HCT116 (cell line): ENCODE data around the gene SNCA. TPM values are rescaled to one million over a fixed set of nuclear protein-coding genes. Genes with fewer than 3 reads are reported as not detected.

Source experiments
- ATAC-seq: fragments of 200-7000 bp; cut with Tn5 transposase; 2 replicates; pipeline ENCODE4 v1.9.1; 2020; ENCODE audit warnings: mild to moderate bottlenecking, moderate library complexity
- BruUV-seq: library from RNA; stranded (reverse); fragments of 400-500 nt; replicated peaks from 2 replicates; lab custom pipeline; 2021; lab: Mats Ljungman, UMichigan
- CTCF ChIA-PET: fragments of 300-600 bp; sonication (Branson Sonifier 250); formaldehyde crosslinking; loops from one replicate; lab custom pipeline; 2021; ENCODE audit warnings: antibody characterized with exemption; lab: Charles Lee
- POLR2A ChIA-PET: fragments of 300-600, 350-600 bp; sonication (Branson Sonifier 250); formaldehyde crosslinking; loops from one replicate; lab custom pipeline; 2021; ENCODE audit warnings: antibody characterized with exemption; lab: Charles Lee
- RAD21 ChIA-PET, 2 experiments: fragments of 300-600 bp; sonication (Branson Sonifier 250); formaldehyde crosslinking; loops; one replicate each; lab custom pipeline; 2023; ENCODE audit warnings: low total read pairs in 2 of 2; ENCODE audit not compliant: uncharacterized antibody in 2 of 2, unreplicated experiment in 2 of 2, low non-redundant PET in 1 of 2; lab: Charles Lee
- DNase-seq: peaks from one replicate; pipeline ENCODE4 v3.0.0-alpha.2; 2010; ENCODE audit warnings: low read depth, low spot score
- H2AFZ ChIP-seq: fragments of 200-600 bp; shearing (Covaris generic), sonication (generic); 2 replicates; pipeline ENCODE4 v1.6.1; 2017; ENCODE audit warnings: low read depth, mixed run types, mixed read lengths, antibody characterized with exemption, low read length; ENCODE audit not compliant: poor library complexity, severe bottlenecking
- H3K27ac ChIP-seq: 2 replicates; pipeline ENCODE4 v1.5.1; 2012; ENCODE audit warnings: low read depth, low read length
- H3K27me3 ChIP-seq: fragments of 200-600 bp; sonication (generic); 2 replicates; pipeline ENCODE4 v1.6.1; 2016; ENCODE audit warnings: mixed run types, low read length, mixed read lengths; ENCODE audit not compliant: insufficient read depth
- H3K36me3 ChIP-seq, 2 experiments: fragments of 200-500 bp in 1 of 2; fragments of 200-600 bp in 1 of 2; sonication (Bioruptor generic) in 1 of 2; sonication (generic) in 1 of 2; 2 replicates each; pipeline versions ENCODE4 v1.5.1 to v1.6.1; 2014 to 2016; ENCODE audit warnings: low read length in 2 of 2, inconsistent platforms in 1 of 2, mixed read lengths in 1 of 2, mixed run types in 1 of 2; ENCODE audit not compliant: insufficient read depth in 2 of 2, control insufficient read depth in 1 of 2
- H3K4me1 ChIP-seq, 2 experiments: fragments of 200-600 bp in 1 of 2; sonication (generic) in 1 of 2; 2 replicates each; pipeline versions ENCODE4 v1.5.1 to v1.6.1; 2012 to 2017; ENCODE audit warnings: low read length in 2 of 2, inconsistent platforms in 1 of 2, mild to moderate bottlenecking in 1 of 2, mixed read lengths in 1 of 2, mixed run types in 1 of 2, moderate library complexity in 1 of 2; ENCODE audit not compliant: insufficient read depth in 2 of 2, control insufficient read depth in 1 of 2
- H3K4me2 ChIP-seq: fragments of 200-600 bp; sonication (generic); 2 replicates; pipeline ENCODE4 v1.6.1; 2017; ENCODE audit warnings: mixed run types, low read length, mixed read lengths
- H3K4me3 ChIP-seq, 2 experiments: fragments of 200-600 bp in 1 of 2; sonication (generic) in 1 of 2; replicated peaks in 1 of 2; 2 replicates each; pipeline ENCODE4 v1.5.1; 2011 to 2016; ENCODE audit warnings: low read length in 2 of 2, control low read depth in 1 of 2, low read depth in 1 of 2, mild to moderate bottlenecking in 1 of 2, mixed read lengths in 1 of 2, mixed run types in 1 of 2
- H3K79me2 ChIP-seq: fragments of 200-600 bp; sonication (generic); 2 replicates; pipeline ENCODE4 v1.6.1; 2017; ENCODE audit warnings: mild to moderate bottlenecking, mixed run types, low read length, moderate library complexity, mixed read lengths; ENCODE audit not compliant: insufficient read depth
- H3K9ac ChIP-seq: fragments of 200-600 bp; sonication (generic); 2 replicates; pipeline ENCODE4 v1.6.1; 2016; ENCODE audit warnings: low read length, mixed read lengths
- H3K9me2 ChIP-seq: fragments of 200-600 bp; sonication (generic), shearing (Covaris generic); 2 replicates; pipeline ENCODE4 v1.6.1; 2017; ENCODE audit warnings: mixed run types, mild to moderate bottlenecking, moderate library complexity; ENCODE audit not compliant: insufficient read depth
- H3K9me3 ChIP-seq, 2 experiments: fragments of 200-500 bp in 1 of 2; fragments of 200-600 bp in 1 of 2; sonication (Bioruptor generic) in 1 of 2; sonication (generic) in 1 of 2; 2 replicates each; pipeline ENCODE4 v1.6.1; 2014 to 2017; ENCODE audit warnings: low read length in 2 of 2, mixed read lengths in 2 of 2, inconsistent platforms in 1 of 2, low read depth in 1 of 2, mild to moderate bottlenecking in 1 of 2, mixed run types in 1 of 2, moderate library complexity in 1 of 2; ENCODE audit not compliant: control insufficient read depth in 1 of 2, insufficient read depth in 1 of 2
- H4K20me1 ChIP-seq: fragments of 200-600 bp; sonication (generic), shearing (Covaris generic); 2 replicates; pipeline ENCODE4 v1.6.1; 2017; ENCODE audit warnings: mixed run types, mild to moderate bottlenecking, moderate library complexity; ENCODE audit not compliant: insufficient read depth
- EGR1 ChIP-seq: IDR thresholded peaks from 2 replicates; pipeline ENCODE4 v1.6.1; 2012; ENCODE audit warnings: low read depth
- ELF1 ChIP-seq: IDR thresholded peaks from 2 replicates; pipeline ENCODE4 v1.6.1; 2012; ENCODE audit warnings: low read depth, borderline replicate concordance
- FOSL1 ChIP-seq: IDR thresholded peaks from 2 replicates; pipeline ENCODE4 v1.6.1; 2012; ENCODE audit warnings: low read depth
- POLR2A ChIP-seq: IDR thresholded peaks from 2 replicates; pipeline ENCODE4 v1.7.0; 2011; ENCODE audit warnings: borderline replicate concordance; ENCODE audit not compliant: insufficient read depth, insufficient read length; ENCODE audit errors: extremely low read depth
- SRF ChIP-seq: IDR thresholded peaks from 2 replicates; pipeline ENCODE4 v1.6.1; 2012; ENCODE audit warnings: low read depth
- TCF7L2 ChIP-seq: IDR thresholded peaks from 2 replicates; pipeline ENCODE4 v1.7.0; 2011; ENCODE audit warnings: borderline replicate concordance, inconsistent platforms; ENCODE audit not compliant: insufficient read depth, insufficient read length; ENCODE audit errors: extremely low read depth
- YY1 ChIP-seq: IDR thresholded peaks from 2 replicates; pipeline ENCODE4 v1.6.1; 2011; ENCODE audit warnings: low read length, low read depth, moderate library complexity, mild to moderate bottlenecking; ENCODE audit not compliant: insufficient replicate concordance; ENCODE audit errors: extremely low read depth
- intact Hi-C: fragments of 100-400 bp; cut with micrococcal nuclease; formaldehyde crosslinking; loops from 2 replicates; pipeline ENCODE4 v1.10.0; 2022
- total RNA-seq: library from RNA; stranded (reverse); gene quantifications from one replicate; pipeline ENCODE4 v1.2.1, GENCODE V29; 2021; ENCODE audit not compliant: unreplicated experiment
- TF ChIP-seq, protein P1 (sequence below): IDR thresholded peaks from 2 replicates; pipeline ENCODE4 v1.6.1; 2012; ENCODE audit warnings: low read depth

Gene SNCA
- total RNA-seq, 1 experiment from 2014 or later = 1.0 TPM

DNA sequence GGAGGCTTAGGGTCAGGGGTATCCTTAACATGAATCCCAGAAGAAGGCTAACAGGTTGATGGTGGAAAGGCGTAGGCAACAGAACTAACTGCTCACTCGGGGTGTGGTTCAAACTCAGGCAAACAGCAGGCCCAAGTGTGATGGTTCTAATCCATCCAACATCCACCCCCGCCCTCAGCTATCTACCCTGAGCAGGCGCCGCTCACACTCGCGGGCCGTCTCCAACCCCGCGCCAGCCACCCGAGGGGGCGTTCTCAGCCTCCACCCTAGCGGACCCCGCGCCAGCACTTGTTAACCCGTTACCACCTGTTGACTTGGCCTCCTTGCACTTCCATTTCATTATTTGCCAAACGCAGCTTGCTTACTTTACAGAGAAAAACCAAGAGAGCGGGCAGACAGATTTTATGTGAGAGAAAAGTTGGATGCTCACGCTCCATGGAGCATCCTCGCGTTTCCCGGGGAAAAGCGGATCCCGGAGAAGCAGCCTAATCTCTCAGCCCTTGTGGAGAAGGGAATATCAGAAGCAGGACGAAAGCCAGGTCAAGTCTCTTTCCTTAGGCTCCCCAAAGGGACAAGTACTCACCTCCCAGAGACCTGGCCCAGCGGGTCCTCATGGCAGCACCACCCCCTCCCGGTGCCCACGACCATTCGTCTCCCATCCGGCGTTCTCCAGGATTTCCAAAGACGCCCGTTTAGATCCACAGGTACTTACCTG is 773 bp downstream of the SNCA start (continued):
- TF ChIP-seq SRF (no peak), POLR2A (no peak), EGR1 (no peak), YY1 (no peak), ELF1 (no peak)
- TF ChIP-seq, protein P1, sequence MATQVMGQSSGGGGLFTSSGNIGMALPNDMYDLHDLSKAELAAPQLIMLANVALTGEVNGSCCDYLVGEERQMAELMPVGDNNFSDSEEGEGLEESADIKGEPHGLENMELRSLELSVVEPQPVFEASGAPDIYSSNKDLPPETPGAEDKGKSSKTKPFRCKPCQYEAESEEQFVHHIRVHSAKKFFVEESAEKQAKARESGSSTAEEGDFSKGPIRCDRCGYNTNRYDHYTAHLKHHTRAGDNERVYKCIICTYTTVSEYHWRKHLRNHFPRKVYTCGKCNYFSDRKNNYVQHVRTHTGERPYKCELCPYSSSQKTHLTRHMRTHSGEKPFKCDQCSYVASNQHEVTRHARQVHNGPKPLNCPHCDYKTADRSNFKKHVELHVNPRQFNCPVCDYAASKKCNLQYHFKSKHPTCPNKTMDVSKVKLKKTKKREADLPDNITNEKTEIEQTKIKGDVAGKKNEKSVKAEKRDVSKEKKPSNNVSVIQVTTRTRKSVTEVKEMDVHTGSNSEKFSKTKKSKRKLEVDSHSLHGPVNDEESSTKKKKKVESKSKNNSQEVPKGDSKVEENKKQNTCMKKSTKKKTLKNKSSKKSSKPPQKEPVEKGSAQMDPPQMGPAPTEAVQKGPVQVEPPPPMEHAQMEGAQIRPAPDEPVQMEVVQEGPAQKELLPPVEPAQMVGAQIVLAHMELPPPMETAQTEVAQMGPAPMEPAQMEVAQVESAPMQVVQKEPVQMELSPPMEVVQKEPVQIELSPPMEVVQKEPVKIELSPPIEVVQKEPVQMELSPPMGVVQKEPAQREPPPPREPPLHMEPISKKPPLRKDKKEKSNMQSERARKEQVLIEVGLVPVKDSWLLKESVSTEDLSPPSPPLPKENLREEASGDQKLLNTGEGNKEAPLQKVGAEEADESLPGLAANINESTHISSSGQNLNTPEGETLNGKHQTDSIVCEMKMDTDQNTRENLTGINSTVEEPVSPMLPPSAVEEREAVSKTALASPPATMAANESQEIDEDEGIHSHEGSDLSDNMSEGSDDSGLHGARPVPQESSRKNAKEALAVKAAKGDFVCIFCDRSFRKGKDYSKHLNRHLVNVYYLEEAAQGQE = no peak

DNA sequence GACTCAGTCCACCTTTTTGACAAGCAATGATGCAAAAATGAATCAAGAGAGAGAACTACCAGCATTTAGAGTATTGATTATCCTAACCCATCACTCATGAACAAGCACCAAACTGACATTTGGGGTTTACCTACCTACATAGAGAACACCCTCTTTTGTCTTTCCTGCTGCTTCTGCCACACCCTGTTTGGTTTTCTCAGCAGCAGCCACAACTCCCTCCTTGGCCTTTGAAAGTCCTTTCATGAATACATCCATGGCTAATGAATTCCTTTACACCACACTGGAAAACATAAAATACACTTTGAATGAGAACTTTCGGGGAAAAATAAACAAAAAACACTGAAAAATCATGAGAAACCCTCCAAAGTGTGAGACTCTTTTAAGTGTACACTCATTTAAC is 1.5 kb downstream of the SNCA start:
- BruUV-seq = no TSS peak
- peaks cover 0 to 14% of the 10 kb centered on the region in 2 experiments; a peak in 1 of 4 replicates for H3K4me1 ChIP-seq
- no peaks in the 10 kb centered on the region for H3K27me3 ChIP-seq
- POLR2A ChIA-PET = no interaction called here
- H3K27ac ChIP-seq = no peak overlapping the region
- intact Hi-C loops = no loop called here
- ATAC-seq = no peak
- no peak overlapping the region for H3K4me3 ChIP-seq
- CTCF ChIA-PET = no interaction called here
- H2AFZ ChIP-seq = no peak overlapping the region
- no peak for TF ChIP-seq TCF7L2
- no peak for TF ChIP-seq FOSL1
- TF ChIP-seq ELF1 = no peak
- TF ChIP-seq, all 23 proteins: peak for 0
- RAD21 ChIA-PET = no interaction called here
- H3K9me3 ChIP-seq = no peaks in the 10 kb centered on the region
- H3K79me2 ChIP-seq = no peaks in the 10 kb centered on the region
- no peak for DNase-seq
- H3K4me2 ChIP-seq = no peak overlapping the region
- no peak overlapping the region for H3K9ac ChIP-seq
- no peaks in the 10 kb centered on the region for H3K9me2 ChIP-seq
- no peaks in the 10 kb centered on the region for H4K20me1 ChIP-seq
- no peaks in the 10 kb centered on the region for H3K36me3 ChIP-seq
